Fibroblast of lung (primary cell): ENCODE results near the gene ZNF831. TPM values are rescaled to one million over a fixed set of nuclear protein-coding genes. Genes with fewer than 3 reads are reported as not detected.

ENCODE experiments used
- polyA plus RNA-seq, 2 donors: library from polyadenylated mRNA; depleted of rRNA in 1 of 2; stranded (reverse) in 1 of 2; unstranded in 1 of 2; fragments of >200 nt; gene quantifications; 2 replicates each; pipeline ENCODE4 v1.2.1, GENCODE V29; 2011 to 2012; ENCODE audit warnings: missing spikeins in 1 of 2
- total RNA-seq: library from RNA; depleted of rRNA; stranded (reverse); fragments of >200 nt; gene quantifications from 2 replicates; pipeline ENCODE4 v1.2.1, GENCODE V29; 2014

ZNF831 gene
- total and polyA plus RNA-seq, 2 donors (not counting 1 experiment from before 2014, with no cell fraction given) = not detected

Other genes starting within 250 kb of the ZNF831 start
- gene NELFCD, start 182.6 kb upstream of the ZNF831 start, total RNA-seq = 46.2 and 46.9 TPM in 2 replicates
- gene NELFCD, start 182.6 kb upstream of the ZNF831 start, polyA plus RNA-seq = 78.8 and 95.3 TPM in 2 replicates
- 128 and 250 TPM in 2 replicates for gene CTSZ, start 156.6 kb upstream of the ZNF831 start, total RNA-seq
- gene CTSZ, start 156.6 kb upstream of the ZNF831 start, polyA plus RNA-seq = 201 and 208 TPM in 2 replicates
- gene TUBB1, start 144.4 kb upstream of the ZNF831 start, total RNA-seq = under 0.01 TPM in 2 replicates
- not detected in 2 replicates for gene TUBB1, start 144.4 kb upstream of the ZNF831 start, polyA plus RNA-seq
- gene ATP5F1E, start 131.5 kb upstream of the ZNF831 start, total RNA-seq = 37.8 and 39.3 TPM in 2 replicates
- gene ATP5F1E, start 131.5 kb upstream of the ZNF831 start, polyA plus RNA-seq = 56.5 and 63.8 TPM in 2 replicates
- 89.9 and 127 TPM in 2 replicates for gene PRELID3B, start 121.0 kb upstream of the ZNF831 start, total RNA-seq
- 64.5 and 66.6 TPM in 2 replicates for gene PRELID3B, start 121.0 kb upstream of the ZNF831 start, polyA plus RNA-seq
- not detected in 2 replicates for gene EDN3, start 136.8 kb downstream of the ZNF831 start, total RNA-seq
- gene EDN3, start 136.8 kb downstream of the ZNF831 start, polyA plus RNA-seq = not detected in 2 replicates